Measurements from ENCODE around the gene CEP112. TPM values are rescaled to one million over a fixed set of nuclear protein-coding genes. Genes with fewer than 3 reads are reported as not detected.

CEP112 gene
- polyA plus RNA-seq, 1 donor (not counting 4 experiments of a cell fraction or from before 2014, with no cell fraction given) = 2.6 TPM

- dilution Hi-C loops (cut with MboI; ENCODE audit: extremely low pct_ligation_motif_present, low sequenced_read_pairs) = no loop called here
- Histone ChIP-seq H3K4me2 (ENCODE audit: control insufficient read depth, extremely low read depth, insufficient read depth, low read depth, low read length) (no peak overlapping the region), H3K27ac (ENCODE audit: control insufficient read depth, insufficient read depth, low read length) (no peak overlapping the region)
Measured at GRCh38 chr17:65698381-65699061, 493.4 kb downstream of the CEP112 start.

GRCh38 chr17:65697661-65698060, 494.3 kb downstream of the CEP112 start:
- dilution Hi-C loops (cut with MboI; ENCODE audit: extremely low pct_ligation_motif_present, low sequenced_read_pairs) = no loop called here
- no peak for FAIRE-seq
- DNase-seq (ENCODE audit: low read depth, low spot score) = no peak

More at GRCh38 chr17:65698381-65699061, 493.4 kb downstream of the CEP112 start:
- DNase-seq (ENCODE audit: low read depth, low spot score) (no peak), FAIRE-seq (no peak)
- no peak overlapping the region for H3K4me3 ChIP-seq (ENCODE audit: control insufficient read depth in 2 of 3, extremely low read depth in 1 of 3, insufficient read depth in 2 of 3, low read depth in 1 of 3, low read length in 3 of 3)
- H3K4me1 ChIP-seq (ENCODE audit: control insufficient read depth, extremely low read depth, insufficient read depth, low read length) = no peaks in the 10 kb centered on the region
- no peak overlapping the region for H2AFZ ChIP-seq (ENCODE audit: control insufficient read depth, low read length)
- TF ChIP-seq EZH2 (IDR thresholded peaks at IDR 0.05; ENCODE audit: low read length) (no peak), CTCF (optimal IDR thresholded peaks at IDR 0.05 in 1 of 3, IDR thresholded peaks at IDR 0.05 in 1 of 3, conservative IDR thresholded peaks at IDR 0.05 in 1 of 3; ENCODE audit: extremely low read depth in 1 of 3, insufficient read depth in 2 of 3, low read length in 3 of 3) (no peak)
- no peaks in the 10 kb centered on the region for H3K9me3 ChIP-seq (ENCODE audit: control insufficient read depth, low read depth, low read length)
- no peaks in the 10 kb centered on the region for H4K20me1 ChIP-seq (ENCODE audit: control insufficient read depth, extremely low read depth, insufficient read depth, low read length)
- H3K9ac ChIP-seq (ENCODE audit: control insufficient read depth, extremely low read depth, insufficient read depth, low read length) = no peak overlapping the region
- H3K79me2 ChIP-seq (ENCODE audit: control insufficient read depth, insufficient read depth, low read length) = no peaks in the 10 kb centered on the region
- no peaks in the 10 kb centered on the region for H3K9me1 ChIP-seq (ENCODE audit: control insufficient read depth, extremely low read depth, insufficient read depth, low read length)
- no peaks in the 10 kb centered on the region for H3K27me3 ChIP-seq (ENCODE audit: control insufficient read depth, extremely low read depth, insufficient read depth, low read length)
- H3K36me3 ChIP-seq (ENCODE audit: control insufficient read depth in 2 of 2, extremely low read depth in 1 of 2, insufficient read depth in 2 of 2, low read length in 2 of 2) = no peaks in the 10 kb centered on the region

More at GRCh38 chr17:65697661-65698060, 494.3 kb downstream of the CEP112 start:
- H3K27me3 ChIP-seq (ENCODE audit: control insufficient read depth, extremely low read depth, insufficient read depth, low read length) = no peaks in the 10 kb centered on the region
- no peaks in the 10 kb centered on the region for H3K36me3 ChIP-seq (ENCODE audit: control insufficient read depth in 2 of 2, extremely low read depth in 1 of 2, insufficient read depth in 2 of 2, low read length in 2 of 2)
- H3K9me1 ChIP-seq (ENCODE audit: control insufficient read depth, extremely low read depth, insufficient read depth, low read length) = no peaks in the 10 kb centered on the region
- no peak overlapping the region for H3K27ac ChIP-seq (ENCODE audit: control insufficient read depth, insufficient read depth, low read length)
- H4K20me1 ChIP-seq (ENCODE audit: control insufficient read depth, extremely low read depth, insufficient read depth, low read length) = no peaks in the 10 kb centered on the region
- H2AFZ ChIP-seq (ENCODE audit: control insufficient read depth, low read length) = no peak overlapping the region
- H3K9ac ChIP-seq (ENCODE audit: control insufficient read depth, extremely low read depth, insufficient read depth, low read length) = no peak overlapping the region
- no peak overlapping the region for H3K4me3 ChIP-seq (ENCODE audit: control insufficient read depth in 2 of 3, extremely low read depth in 1 of 3, insufficient read depth in 2 of 3, low read depth in 1 of 3, low read length in 3 of 3)
- H3K9me3 ChIP-seq (ENCODE audit: control insufficient read depth, low read depth, low read length) = no peaks in the 10 kb centered on the region
- H3K79me2 ChIP-seq (ENCODE audit: control insufficient read depth, insufficient read depth, low read length) = no peaks in the 10 kb centered on the region
- H3K4me1 ChIP-seq (ENCODE audit: control insufficient read depth, extremely low read depth, insufficient read depth, low read length) = no peaks in the 10 kb centered on the region
- TF ChIP-seq CTCF (optimal IDR thresholded peaks at IDR 0.05 in 1 of 3, IDR thresholded peaks at IDR 0.05 in 1 of 3, conservative IDR thresholded peaks at IDR 0.05 in 1 of 3; ENCODE audit: extremely low read depth in 1 of 3, insufficient read depth in 2 of 3, low read length in 3 of 3) (no peak), EZH2 (IDR thresholded peaks at IDR 0.05; ENCODE audit: low read length) (no peak)
- no peak overlapping the region for H3K4me2 ChIP-seq (ENCODE audit: control insufficient read depth, extremely low read depth, insufficient read depth, low read depth, low read length)

All from keratinocyte (primary cell).